ENCODE data around the gene CARD9.
A peak's percentile ranks its signal among the peaks of the same experiment; 100 is the strongest.

Gene CARD9

GRCh38 chr9:136343121-136343883 is 30.2 kb downstream of the CARD9 start:
- Histone ChIP-seq H3K27me3 (ENCODE audit: low read depth, low read length) (no peaks in the 10 kb centered on the region), H3K9me3 (ENCODE audit: control insufficient read depth in 1 of 2, low read length in 2 of 2) (no peaks in the 10 kb centered on the region), H3K27ac (ENCODE audit: low read length) (no peak overlapping the region), H3K4me1 (ENCODE audit: control insufficient read depth in 1 of 2, insufficient read depth in 2 of 2, low read length in 2 of 2) (peaks cover 0 to 39% of the 10 kb centered on the region in 2 donors), H3K4me3 (ENCODE audit: low read depth in 1 of 2, low read length in 2 of 2) (peak overlapping the region in 1 of 2 donors; percentile 70), H3K36me3 (ENCODE audit: control insufficient read depth in 1 of 2, insufficient read depth in 2 of 2, low read length in 2 of 2) (peaks cover 0 to 10% of the 10 kb centered on the region in 2 donors)

DNA sequence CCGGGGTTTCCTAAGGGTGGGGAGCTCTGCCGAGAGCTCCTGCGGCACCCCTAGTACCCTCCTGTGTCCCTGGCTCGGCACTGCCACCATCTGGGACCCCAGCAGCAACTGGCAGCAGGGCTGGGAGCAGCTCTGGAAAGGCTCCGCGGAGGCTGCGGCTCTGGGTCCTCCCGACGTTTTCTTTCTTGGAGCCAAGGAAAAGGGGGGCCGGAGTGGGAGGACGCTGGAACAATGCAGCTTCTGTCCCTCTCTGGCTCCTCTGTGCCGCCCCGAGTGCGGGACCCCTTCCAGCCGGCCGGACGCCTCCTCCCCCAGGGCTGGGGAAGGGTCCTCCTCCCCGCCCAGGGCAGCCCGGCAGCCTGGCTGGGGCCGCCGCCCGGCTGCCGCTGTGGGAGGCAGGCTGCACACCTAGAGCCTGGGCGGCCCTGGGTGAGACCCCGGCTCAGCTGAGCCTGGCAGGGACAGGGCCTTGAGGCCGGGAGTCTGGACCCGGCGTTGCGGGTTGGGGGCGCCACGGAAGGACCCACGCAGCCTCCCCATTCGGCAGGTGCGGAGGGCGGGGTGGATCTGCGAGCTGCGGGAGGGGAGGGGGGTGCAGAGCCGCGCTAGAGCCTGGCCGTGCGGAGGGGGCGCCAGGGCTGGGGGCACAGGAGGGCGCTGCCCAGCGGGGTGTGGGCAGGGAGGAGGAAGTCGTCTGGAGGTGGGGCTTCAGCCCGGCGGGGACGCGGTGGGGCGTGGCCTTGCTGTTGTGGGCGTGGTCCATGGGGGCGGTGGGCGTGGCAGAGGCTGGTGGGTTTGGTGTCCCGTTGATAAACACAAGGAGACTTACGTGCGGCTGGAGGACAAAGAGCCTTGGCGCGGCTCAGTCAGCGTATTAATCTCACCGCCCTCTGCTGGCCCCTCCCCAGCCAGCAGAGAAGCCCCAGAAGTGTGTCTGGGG is 31.0 kb downstream of the CARD9 start:
- peaks cover 0 to 39% of the 10 kb centered on the region in 2 donors for H3K4me1 ChIP-seq (ENCODE audit: control insufficient read depth in 1 of 2, insufficient read depth in 2 of 2, low read length in 2 of 2)
- no peak overlapping the region for H3K27ac ChIP-seq (ENCODE audit: low read length)
- H3K9me3 ChIP-seq (ENCODE audit: control insufficient read depth in 1 of 2, low read length in 2 of 2), result no peaks in the 10 kb centered on the region
- H3K4me3 ChIP-seq (ENCODE audit: low read depth in 1 of 2, low read length in 2 of 2), result peak overlapping the region; percentile 11 to 70
- H3K27me3 ChIP-seq (ENCODE audit: low read depth, low read length), result no peaks in the 10 kb centered on the region
- peaks cover 0 to 18% of the 10 kb centered on the region in 2 donors for H3K36me3 ChIP-seq (ENCODE audit: control insufficient read depth in 1 of 2, insufficient read depth in 2 of 2, low read length in 2 of 2)

DNA sequence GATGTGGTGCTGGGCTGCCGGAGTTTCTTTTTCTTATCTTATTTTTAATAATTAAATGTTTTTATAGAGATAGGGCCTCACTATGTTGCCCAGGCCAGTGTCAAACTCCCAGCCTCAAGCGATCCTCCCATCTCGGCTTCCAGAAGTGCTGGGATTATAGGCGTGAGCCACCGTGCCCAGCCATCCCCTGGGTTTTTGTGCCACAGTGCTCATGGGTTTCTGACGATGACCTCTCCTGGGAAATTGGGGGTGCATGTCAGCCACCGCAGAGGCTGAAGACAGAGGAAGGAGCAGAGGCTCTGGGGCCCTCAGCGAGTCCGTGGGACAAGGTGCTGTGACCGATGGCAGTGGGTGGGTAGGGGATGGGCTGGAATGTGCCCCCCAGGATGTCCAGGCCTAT is 31.7 kb downstream of the CARD9 start:
- peaks cover 0 to 25% of the 10 kb centered on the region in 2 donors for H3K36me3 ChIP-seq (ENCODE audit: control insufficient read depth in 1 of 2, insufficient read depth in 2 of 2, low read length in 2 of 2)
- peaks cover 0 to 39% of the 10 kb centered on the region in 2 donors for H3K4me1 ChIP-seq (ENCODE audit: control insufficient read depth in 1 of 2, insufficient read depth in 2 of 2, low read length in 2 of 2)
- no peaks in the 10 kb centered on the region for H3K9me3 ChIP-seq (ENCODE audit: control insufficient read depth in 1 of 2, low read length in 2 of 2)
- no peaks in the 10 kb centered on the region for H3K27me3 ChIP-seq (ENCODE audit: low read depth, low read length)
- H3K27ac ChIP-seq (ENCODE audit: low read length), result no peak overlapping the region
- H3K4me3 ChIP-seq (ENCODE audit: low read depth in 1 of 2, low read length in 2 of 2), result peak overlapping the region in 1 of 2 donors; percentile 70

GRCh38 chr9:136341042-136341655 is 32.3 kb downstream of the CARD9 start:
- Histone ChIP-seq H3K4me1 (ENCODE audit: control insufficient read depth in 1 of 2, insufficient read depth in 2 of 2, low read length in 2 of 2) (peaks cover 0 to 35% of the 10 kb centered on the region in 2 donors), H3K4me3 (ENCODE audit: low read depth in 1 of 2, low read length in 2 of 2) (no peak overlapping the region), H3K27ac (ENCODE audit: low read length) (no peak overlapping the region), H3K27me3 (ENCODE audit: low read depth, low read length) (no peaks in the 10 kb centered on the region), H3K9me3 (ENCODE audit: control insufficient read depth in 1 of 2, low read length in 2 of 2) (no peaks in the 10 kb centered on the region), H3K36me3 (ENCODE audit: control insufficient read depth in 1 of 2, insufficient read depth in 2 of 2, low read length in 2 of 2) (peaks cover 0 to 31% of the 10 kb centered on the region in 2 donors)

GRCh38 chr9:136340356-136341041 is 33.0 kb downstream of the CARD9 start:
- Histone ChIP-seq H3K27ac (ENCODE audit: low read length) (no peak overlapping the region), H3K4me3 (ENCODE audit: low read depth in 1 of 2, low read length in 2 of 2) (no peak overlapping the region), H3K9me3 (ENCODE audit: control insufficient read depth in 1 of 2, low read length in 2 of 2) (no peaks in the 10 kb centered on the region), H3K36me3 (ENCODE audit: control insufficient read depth in 1 of 2, insufficient read depth in 2 of 2, low read length in 2 of 2) (peaks cover 0 to 37% of the 10 kb centered on the region in 2 donors), H3K27me3 (ENCODE audit: low read depth, low read length) (no peaks in the 10 kb centered on the region), H3K4me1 (ENCODE audit: control insufficient read depth in 1 of 2, insufficient read depth in 2 of 2, low read length in 2 of 2) (peaks cover 0 to 29% of the 10 kb centered on the region in 2 donors)

GRCh38 chr9:136339958-136340310 is 33.5 kb downstream of the CARD9 start:
- no peaks in the 10 kb centered on the region for H3K9me3 ChIP-seq (ENCODE audit: control insufficient read depth in 1 of 2, low read length in 2 of 2)
- H3K4me3 ChIP-seq (ENCODE audit: low read depth in 1 of 2, low read length in 2 of 2), result no peak overlapping the region
- no peak overlapping the region for H3K27ac ChIP-seq (ENCODE audit: low read length)
- H3K36me3 ChIP-seq (ENCODE audit: control insufficient read depth in 1 of 2, insufficient read depth in 2 of 2, low read length in 2 of 2), result peaks cover 0 to 42% of the 10 kb centered on the region in 2 donors
- H3K27me3 ChIP-seq (ENCODE audit: low read depth, low read length), result no peaks in the 10 kb centered on the region
- peaks cover 0 to 26% of the 10 kb centered on the region in 2 donors for H3K4me1 ChIP-seq (ENCODE audit: control insufficient read depth in 1 of 2, insufficient read depth in 2 of 2, low read length in 2 of 2)

- Histone ChIP-seq H3K36me3 (ENCODE audit: control insufficient read depth in 1 of 2, insufficient read depth in 2 of 2, low read length in 2 of 2) (peaks cover 0 to 48% of the 10 kb centered on the region in 2 donors), H3K27ac (ENCODE audit: low read length) (no peak overlapping the region), H3K27me3 (ENCODE audit: low read depth, low read length) (no peaks in the 10 kb centered on the region), H3K4me1 (ENCODE audit: control insufficient read depth in 1 of 2, insufficient read depth in 2 of 2, low read length in 2 of 2) (peaks cover 0 to 21% of the 10 kb centered on the region in 2 donors), H3K9me3 (ENCODE audit: control insufficient read depth in 1 of 2, low read length in 2 of 2) (no peaks in the 10 kb centered on the region), H3K4me3 (ENCODE audit: low read depth in 1 of 2, low read length in 2 of 2) (no peak overlapping the region)
Observed at GRCh38 chr9:136339173-136339957, 34.1 kb downstream of the CARD9 start.

GRCh38 chr9:136338511-136338910 is 35.0 kb downstream of the CARD9 start:
- H3K27ac ChIP-seq (ENCODE audit: low read length), result no peak overlapping the region
- no peak overlapping the region for H3K4me3 ChIP-seq (ENCODE audit: low read depth in 1 of 2, low read length in 2 of 2)
- H3K27me3 ChIP-seq (ENCODE audit: low read depth, low read length), result no peaks in the 10 kb centered on the region
- H3K9me3 ChIP-seq (ENCODE audit: control insufficient read depth in 1 of 2, low read length in 2 of 2), result no peaks in the 10 kb centered on the region
- H3K36me3 ChIP-seq (ENCODE audit: control insufficient read depth in 1 of 2, insufficient read depth in 2 of 2, low read length in 2 of 2), result peaks cover 0 to 50% of the 10 kb centered on the region in 2 donors
- H3K4me1 ChIP-seq (ENCODE audit: control insufficient read depth in 1 of 2, insufficient read depth in 2 of 2, low read length in 2 of 2), result peaks cover 0 to 20% of the 10 kb centered on the region in 2 donors

- peaks cover 0 to 50% of the 10 kb centered on the region in 2 donors for H3K36me3 ChIP-seq (ENCODE audit: control insufficient read depth in 1 of 2, insufficient read depth in 2 of 2, low read length in 2 of 2)
- H3K27me3 ChIP-seq (ENCODE audit: low read depth, low read length), result no peaks in the 10 kb centered on the region
- no peak overlapping the region for H3K27ac ChIP-seq (ENCODE audit: low read length)
- H3K4me3 ChIP-seq (ENCODE audit: low read depth in 1 of 2, low read length in 2 of 2), result no peak overlapping the region
- no peaks in the 10 kb centered on the region for H3K9me3 ChIP-seq (ENCODE audit: control insufficient read depth in 1 of 2, low read length in 2 of 2)
- peaks cover 0 to 13% of the 10 kb centered on the region in 2 donors for H3K4me1 ChIP-seq (ENCODE audit: control insufficient read depth in 1 of 2, insufficient read depth in 2 of 2, low read length in 2 of 2)
Observed at GRCh38 chr9:136337416-136338395, 35.8 kb downstream of the CARD9 start.
